Prostate gland (tissue), 2 donors: Measurements from ENCODE around the gene SIPA1L3. TPM values are rescaled to one million over a fixed set of nuclear protein-coding genes. Genes with fewer than 3 reads are reported as not detected.

Experiments used
- DNase-seq: peaks from one replicate; pipeline ENCODE4 v3.0.0-alpha.2; 2019; ENCODE audit warnings: low spot score
- H3K27ac ChIP-seq, 2 donors: fragments of 200-600 bp; sonication (generic); 2 replicates each; pipeline ENCODE4 v1.5.1; 2017 to 2019
- H3K27me3 ChIP-seq: fragments of 200-600 bp; sonication (generic); replicated peaks from 2 replicates; pipeline ENCODE4 v1.5.1; 2019; ENCODE audit not compliant: insufficient read depth
- H3K36me3 ChIP-seq, 2 donors: fragments of 200-600 bp; sonication (generic); 1 replicate in 1 of 2; 2 replicates in 1 of 2; pipeline versions ENCODE4 v1.5.1 to v1.8.1; 2017 to 2019
- H3K4me1 ChIP-seq: fragments of 200-600 bp; sonication (generic); replicated peaks from 2 replicates; pipeline ENCODE4 v1.5.1; 2019
- H3K4me3 ChIP-seq, 2 donors: fragments of 200-600 bp; sonication (generic); 2 replicates each; pipeline ENCODE4 v1.5.1; 2017 to 2019
- H3K9me3 ChIP-seq: fragments of 200-600 bp; sonication (generic); 2 replicates; pipeline ENCODE4 v1.5.1; 2017
- CTCF ChIP-seq, 4 experiments: fragments of 200-600 bp in 2 of 4; fragments of 450-650 bp in 2 of 4; sonication (generic) in 2 of 4; IDR thresholded peaks; 1 replicate in 3 of 4; 2 replicates in 1 of 4; pipeline ENCODE4 v1.5.1; 2016 to 2019; ENCODE audit warnings: antibody characterized with exemption in 4 of 4, mild to moderate bottlenecking in 2 of 4, moderate library complexity in 2 of 4
- POLR2A ChIP-seq: fragments of 450-650 bp; IDR thresholded peaks from one replicate; pipeline ENCODE4 v1.6.1; 2016; ENCODE audit warnings: antibody characterized with exemption, mild to moderate bottlenecking
- POLR2AphosphoS5 ChIP-seq: sonication (generic); formaldehyde crosslinking; IDR thresholded peaks from one replicate; pipeline ENCODE4 v1.6.1; 2017; ENCODE audit warnings: antibody characterized with exemption
- WGBS: methylation state at CpG from one replicate; pipeline ENCODE4 v1.1.5; 2018; 5-methylcytosine and 5-hydroxymethylcytosine counted together
- intact Hi-C: fragments of 100-400 bp; cut with DNase I; formaldehyde crosslinking; loops from one replicate; pipeline ENCODE4 v1.14.2; 2022
- total RNA-seq, 2 donors: library from RNA; depleted of rRNA; stranded (reverse); fragments of >200 nt; gene quantifications; one replicate each; pipeline ENCODE4 v1.1.0, GENCODE V29; 2016

The SIPA1L3 gene
- total RNA-seq, 2 donors from 2014 or later: 48.8 to 63.5 TPM

- peaks cover 10% of the 10 kb centered on the region for H3K27me3 ChIP-seq
- H3K4me3 ChIP-seq: no peak overlapping the region
- H3K4me1 ChIP-seq: peaks cover 12% of the 10 kb centered on the region
- no peaks in the 10 kb centered on the region for H3K9me3 ChIP-seq
- DNase-seq: no peak
- WGBS: 92% methylated on average over 7 of the region's 7 CpGs
- TF ChIP-seq POLR2AphosphoS5 (no peak), CTCF (IDR thresholded peaks at IDR 0.05) (no peak), POLR2A (no peak)
- H3K27ac ChIP-seq: no peak overlapping the region
- intact Hi-C loops: loop anchor here (10.0 kb wide), 1 partner anchor 87 kb away; no protein-coding TSS in a partner anchor
- no peaks in the 10 kb centered on the region for H3K36me3 ChIP-seq
Observed at GRCh38 chr19:38231918-38232317, 324.9 kb downstream of the SIPA1L3 start.

GRCh38 chr19:38233740-38234251 lies 326.8 kb downstream of the SIPA1L3 start:
- H3K4me3 ChIP-seq: no peak overlapping the region
- intact Hi-C loops: loop anchor here (10.0 kb wide), 1 partner anchor 89 kb away; no protein-coding TSS in a partner anchor
- H3K27me3 ChIP-seq: no peaks in the 10 kb centered on the region
- TF ChIP-seq POLR2AphosphoS5 (peak; percentile 17), CTCF (IDR thresholded peaks at IDR 0.05) (peak; percentile 32 to 76 (median 70)), POLR2A (no peak)
- H3K9me3 ChIP-seq: no peaks in the 10 kb centered on the region
- no peaks in the 10 kb centered on the region for H3K36me3 ChIP-seq
- 45% methylated on average over 6 of the region's 7 CpGs for WGBS
- H3K4me1 ChIP-seq: peaks cover 5% of the 10 kb centered on the region
- peak; percentile 47 for DNase-seq
- no peak overlapping the region for H3K27ac ChIP-seq

- Histone ChIP-seq H3K36me3 (no peaks in the 10 kb centered on the region), H3K27ac (no peak overlapping the region), H3K9me3 (no peaks in the 10 kb centered on the region), H3K4me3 (no peak overlapping the region), H3K4me1 (no peaks in the 10 kb centered on the region), H3K27me3 (no peaks in the 10 kb centered on the region)
- no peak for DNase-seq
- WGBS: 93% methylated on average over 4 of the region's 4 CpGs
- intact Hi-C loops: loop anchor here (10.0 kb wide), 1 partner anchor 90 kb away; no protein-coding TSS in a partner anchor
- no peak for TF ChIP-seq POLR2A
- TF ChIP-seq POLR2AphosphoS5: no peak
- TF ChIP-seq CTCF (IDR thresholded peaks at IDR 0.05): no peak
Observed at GRCh38 chr19:38234615-38235014, 327.6 kb downstream of the SIPA1L3 start.

GRCh38 chr19:38239816-38240215 lies 332.8 kb downstream of the SIPA1L3 start:
- intact Hi-C loops: loop anchor here (10.0 kb wide), 1 partner anchor 95 kb away; no protein-coding TSS in a partner anchor
- H3K27me3 ChIP-seq: no peaks in the 10 kb centered on the region
- no peak for DNase-seq
- 55% methylated on average over 8 of the region's 8 CpGs for WGBS
- no peaks in the 10 kb centered on the region for H3K4me1 ChIP-seq
- no peaks in the 10 kb centered on the region for H3K9me3 ChIP-seq
- H3K27ac ChIP-seq: no peak overlapping the region
- no peak overlapping the region for H3K4me3 ChIP-seq
- TF ChIP-seq CTCF (IDR thresholded peaks at IDR 0.05): no peak
- no peak for TF ChIP-seq POLR2AphosphoS5
- no peak for TF ChIP-seq POLR2A
- H3K36me3 ChIP-seq: no peaks in the 10 kb centered on the region

- WGBS: 73% methylated on average over 15 of the region's 15 CpGs
- Histone ChIP-seq H3K27me3 (no peaks in the 10 kb centered on the region), H3K9me3 (no peaks in the 10 kb centered on the region), H3K36me3 (no peaks in the 10 kb centered on the region), H3K4me1 (no peaks in the 10 kb centered on the region), H3K4me3 (no peak overlapping the region), H3K27ac (no peak overlapping the region)
- DNase-seq: no peak
- TF ChIP-seq POLR2AphosphoS5 (no peak), POLR2A (no peak), CTCF (IDR thresholded peaks at IDR 0.05) (no peak)
- intact Hi-C loops: no loop called here
Observed at GRCh38 chr19:38243279-38243673, 336.3 kb downstream of the SIPA1L3 start.
